Activated T-cell treated with anti-CD3 and anti-CD28 coated beads for 4 hours (primary cell): Measurements from ENCODE around the gene FYTTD1.

Experiments used
- DNase-seq: peaks from one replicate; pipeline ENCODE4 v3.0.0-alpha.2; 2020

The FYTTD1 gene

GRCh38 chr3:197794115-197794514 lies 44.4 kb downstream of the FYTTD1 start:
- no peak for DNase-seq

GRCh38 chr3:197795200-197795599 lies 45.5 kb downstream of the FYTTD1 start:
- DNase-seq = no peak

- no peak for DNase-seq
Measured at GRCh38 chr3:197796087-197796486, 46.4 kb downstream of the FYTTD1 start.

- no peak for DNase-seq
Measured at GRCh38 chr3:197798863-197799262, 49.2 kb downstream of the FYTTD1 start.

GRCh38 chr3:197800379-197800778 lies 50.7 kb downstream of the FYTTD1 start:
- DNase-seq = no peak

- DNase-seq = peak; percentile 13
Measured at GRCh38 chr3:197801891-197802778, 52.5 kb downstream of the FYTTD1 start.

GRCh38 chr3:197802779-197803459 lies 53.2 kb downstream of the FYTTD1 start:
- no peak for DNase-seq

GRCh38 chr3:197804511-197804910 lies 54.8 kb downstream of the FYTTD1 start:
- DNase-seq = no peak

GRCh38 chr3:197807969-197808587 lies 58.4 kb downstream of the FYTTD1 start:
- DNase-seq = no peak

- DNase-seq = no peak
Measured at GRCh38 chr3:197809356-197810020, 59.8 kb downstream of the FYTTD1 start.

- no peak for DNase-seq
Measured at GRCh38 chr3:197810901-197811300, 61.2 kb downstream of the FYTTD1 start.

GRCh38 chr3:197811343-197811742 lies 61.7 kb downstream of the FYTTD1 start:
- DNase-seq = no peak

- DNase-seq = no peak
Measured at GRCh38 chr3:197814372-197814771, 64.7 kb downstream of the FYTTD1 start.

GRCh38 chr3:197820550-197821335 lies 71.1 kb downstream of the FYTTD1 start:
- DNase-seq = no peak

GRCh38 chr3:197829397-197830045 lies 79.8 kb downstream of the FYTTD1 start:
- DNase-seq = no peak

- DNase-seq = no peak
Measured at GRCh38 chr3:197830308-197830966, 80.8 kb downstream of the FYTTD1 start.

- DNase-seq = no peak
Measured at GRCh38 chr3:197830967-197831313, 81.3 kb downstream of the FYTTD1 start.

GRCh38 chr3:197833930-197834715 lies 84.4 kb downstream of the FYTTD1 start:
- DNase-seq = no peak

- no peak for DNase-seq
Measured at GRCh38 chr3:197835509-197835908, 85.8 kb downstream of the FYTTD1 start.

GRCh38 chr3:197836244-197836643 lies 86.6 kb downstream of the FYTTD1 start:
- no peak for DNase-seq
